Colonic mucosa (tissue), 4 donors: ENCODE data around the gene PDCD11. TPM values are rescaled to one million over a fixed set of nuclear protein-coding genes. Genes with fewer than 3 reads are reported as not detected.
A peak's percentile ranks its signal among the peaks of the same experiment; 100 is the strongest.

Source experiments
- DNase-seq: peaks from one replicate; pipeline ENCODE4 v3.0.0-alpha.2; 2020
- H3K27ac ChIP-seq: fragments of 200-600 bp; one replicate; pipeline ENCODE4 v1.8.0; 2021
- H3K27me3 ChIP-seq: fragments of 200-600 bp; one replicate; pipeline ENCODE4 v1.8.0; 2021
- H3K36me3 ChIP-seq: fragments of 200-600 bp; one replicate; pipeline ENCODE4 v1.8.0; 2021
- H3K4me1 ChIP-seq: fragments of 200-600 bp; one replicate; pipeline ENCODE4 v1.8.0; 2021; ENCODE audit warnings: mild to moderate bottlenecking
- H3K4me3 ChIP-seq: fragments of 200-600 bp; one replicate; pipeline ENCODE4 v1.8.0; 2021
- H3K9ac ChIP-seq, 2 donors: one replicate each; pipeline ENCODE4 v1.7.0; 2013; ENCODE audit warnings: control low read depth in 2 of 2, low read depth in 2 of 2, low read length in 2 of 2
- H3K9me3 ChIP-seq: fragments of 200-600 bp; one replicate; pipeline ENCODE4 v1.8.0; 2021
- CTCF ChIP-seq: fragments of 200-600 bp; IDR thresholded peaks from one replicate; pipeline ENCODE4 v1.8.0; 2022; ENCODE audit warnings: antibody characterized with exemption, mild to moderate bottlenecking
- intact Hi-C: fragments of 100-400 bp; cut with DNase I; formaldehyde crosslinking; loops from one replicate; pipeline ENCODE4 v1.14.1; 2022
- total RNA-seq, 2 donors: library from RNA; stranded (reverse); fragmentation: NEBNext Ultra II Directional in 1 of 2; extraction: Animal tissue kit (Norgen Biotek cat#: 25700) in 1 of 2; gene quantifications; one replicate each; pipeline ENCODE4 v1.2.1, GENCODE V29; 2021
- donor health status: healthy.
- donor health status: DM: no; HTN: no; CAD: no.
- donor health status: DM: no; HTN: no; CAD: no.

Gene PDCD11
- total RNA-seq, 2 donors from 2014 or later = 14.9 to 33.6 TPM

GRCh38 chr10:103451091-103451813 is 54.8 kb downstream of the PDCD11 start:
- intact Hi-C loops = no loop called here
- H3K27ac ChIP-seq = peak overlapping the region; percentile 78
- H3K4me3 ChIP-seq = peak overlapping the region; percentile 61
- no peaks in the 10 kb centered on the region for H3K9me3 ChIP-seq
- H3K27me3 ChIP-seq = no peaks in the 10 kb centered on the region
- DNase-seq = peak; percentile 53
- peaks cover 9% of the 10 kb centered on the region for H3K4me1 ChIP-seq
- TF ChIP-seq CTCF = no peak
- no peaks in the 10 kb centered on the region for H3K36me3 ChIP-seq
- peak overlapping the region; percentile 85 to 86 for H3K9ac ChIP-seq

- intact Hi-C loops = no loop called here
Measured at GRCh38 chr10:103451831-103452505, 55.5 kb downstream of the PDCD11 start, which contains the start of gene CALHM2. TSS of gene CALHM2 (minus strand) at chr10:103452370. CDS start at chr10:103449941, 2,429 bp downstream.

GRCh38 chr10:103452506-103453230 is 56.2 kb downstream of the PDCD11 start:
- H3K36me3 ChIP-seq = no peaks in the 10 kb centered on the region
- H3K9ac ChIP-seq = peak overlapping the region; percentile 85 to 86
- no peaks in the 10 kb centered on the region for H3K27me3 ChIP-seq
- no peak for DNase-seq
- TF ChIP-seq CTCF = no peak
- H3K4me3 ChIP-seq = peak overlapping the region; percentile 61
- intact Hi-C loops = no loop called here
- H3K27ac ChIP-seq = peak overlapping the region; percentile 78
- H3K4me1 ChIP-seq = peaks cover 9% of the 10 kb centered on the region
- H3K9me3 ChIP-seq = no peaks in the 10 kb centered on the region

More at GRCh38 chr10:103451831-103452505, 55.5 kb downstream of the PDCD11 start, which contains the start of gene CALHM2:
- peak within 1 kb of the TSS; percentile 85 to 86 for H3K9ac ChIP-seq
- TF ChIP-seq CTCF = no peak
- peak within 1 kb of the TSS; percentile 61 for H3K4me3 ChIP-seq
- H3K4me1 ChIP-seq = peaks cover 9% of the 10 kb centered on the region
- no peaks in the 10 kb centered on the region for H3K27me3 ChIP-seq
- DNase-seq = peak; percentile 68
- H3K36me3 ChIP-seq = no peaks in the 10 kb centered on the region
- peak within 1 kb of the TSS; percentile 78 for H3K27ac ChIP-seq
- H3K9me3 ChIP-seq = no peaks in the 10 kb centered on the region

- Histone ChIP-seq H3K9ac (no peak overlapping the region), H3K9me3 (no peaks in the 10 kb centered on the region), H3K36me3 (no peaks in the 10 kb centered on the region), H3K4me3 (no peak overlapping the region), H3K4me1 (peaks cover 9% of the 10 kb centered on the region), H3K27me3 (no peaks in the 10 kb centered on the region), H3K27ac (no peak overlapping the region)
- DNase-seq = no peak
- intact Hi-C loops = no loop called here
- no peak for TF ChIP-seq CTCF
Measured at GRCh38 chr10:103454026-103454425, 57.6 kb downstream of the PDCD11 start.

- Histone ChIP-seq H3K9ac (no peak overlapping the region), H3K9me3 (no peaks in the 10 kb centered on the region), H3K4me3 (no peak overlapping the region), H3K27me3 (no peaks in the 10 kb centered on the region), H3K4me1 (peaks cover 5% of the 10 kb centered on the region), H3K27ac (no peak overlapping the region), H3K36me3 (no peaks in the 10 kb centered on the region)
- no peak for TF ChIP-seq CTCF
- intact Hi-C loops = no loop called here
- DNase-seq = no peak
Measured at GRCh38 chr10:103455235-103455634, 58.8 kb downstream of the PDCD11 start.
